ENCODE measurements around the gene SORCS2. TPM values are rescaled to one million over a fixed set of nuclear protein-coding genes. Genes with fewer than 3 reads are reported as not detected.

Gene SORCS2
- total RNA-seq, 1 donor from 2014 or later, result 29.5 TPM

DNA sequence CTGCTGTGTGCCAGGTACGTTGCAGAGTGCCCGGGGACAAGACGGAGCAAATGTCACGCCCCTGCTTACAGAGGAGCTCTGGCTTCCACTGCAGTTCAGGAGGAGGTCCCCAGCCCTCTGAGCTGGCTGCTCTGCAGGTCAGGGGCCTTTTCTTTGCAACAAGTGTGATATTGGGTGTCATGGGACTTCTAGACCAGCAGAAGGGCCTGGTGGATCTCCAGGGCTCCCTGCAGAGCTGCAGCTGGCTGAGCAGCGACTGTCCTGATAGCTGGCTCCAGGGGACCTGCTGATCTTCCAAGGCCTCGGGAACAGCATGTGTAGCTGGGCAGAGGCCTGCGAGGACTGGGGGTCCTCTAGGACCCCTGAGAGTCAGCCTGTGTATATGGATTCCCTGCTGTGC, 120.4 kb downstream of the SORCS2 start:
- H3K27ac Mint-ChIP-seq (ENCODE audit: unreplicated experiment), result no peak overlapping the region
- no peak overlapping the region for H3K4me3 Mint-ChIP-seq (ENCODE audit: unreplicated experiment)
- peaks cover 8% of the 10 kb centered on the region for H3K27me3 Mint-ChIP-seq (ENCODE audit: unreplicated experiment)
- TF ChIP-seq, protein P1, sequence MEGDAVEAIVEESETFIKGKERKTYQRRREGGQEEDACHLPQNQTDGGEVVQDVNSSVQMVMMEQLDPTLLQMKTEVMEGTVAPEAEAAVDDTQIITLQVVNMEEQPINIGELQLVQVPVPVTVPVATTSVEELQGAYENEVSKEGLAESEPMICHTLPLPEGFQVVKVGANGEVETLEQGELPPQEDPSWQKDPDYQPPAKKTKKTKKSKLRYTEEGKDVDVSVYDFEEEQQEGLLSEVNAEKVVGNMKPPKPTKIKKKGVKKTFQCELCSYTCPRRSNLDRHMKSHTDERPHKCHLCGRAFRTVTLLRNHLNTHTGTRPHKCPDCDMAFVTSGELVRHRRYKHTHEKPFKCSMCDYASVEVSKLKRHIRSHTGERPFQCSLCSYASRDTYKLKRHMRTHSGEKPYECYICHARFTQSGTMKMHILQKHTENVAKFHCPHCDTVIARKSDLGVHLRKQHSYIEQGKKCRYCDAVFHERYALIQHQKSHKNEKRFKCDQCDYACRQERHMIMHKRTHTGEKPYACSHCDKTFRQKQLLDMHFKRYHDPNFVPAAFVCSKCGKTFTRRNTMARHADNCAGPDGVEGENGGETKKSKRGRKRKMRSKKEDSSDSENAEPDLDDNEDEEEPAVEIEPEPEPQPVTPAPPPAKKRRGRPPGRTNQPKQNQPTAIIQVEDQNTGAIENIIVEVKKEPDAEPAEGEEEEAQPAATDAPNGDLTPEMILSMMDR (IDR thresholded peaks at IDR 0.05; ENCODE audit: partially characterized antibody, unreplicated experiment), result no peak
- H3K36me3 Mint-ChIP-seq (ENCODE audit: unreplicated experiment), result peaks cover 6% of the 10 kb centered on the region
- DNase-seq, result no peak
- peaks cover 47% of the 10 kb centered on the region for H3K4me1 Mint-ChIP-seq (ENCODE audit: low read depth, unreplicated experiment)
- peaks cover 8% of the 10 kb centered on the region for H3K9me3 Mint-ChIP-seq (ENCODE audit: unreplicated experiment)

DNA sequence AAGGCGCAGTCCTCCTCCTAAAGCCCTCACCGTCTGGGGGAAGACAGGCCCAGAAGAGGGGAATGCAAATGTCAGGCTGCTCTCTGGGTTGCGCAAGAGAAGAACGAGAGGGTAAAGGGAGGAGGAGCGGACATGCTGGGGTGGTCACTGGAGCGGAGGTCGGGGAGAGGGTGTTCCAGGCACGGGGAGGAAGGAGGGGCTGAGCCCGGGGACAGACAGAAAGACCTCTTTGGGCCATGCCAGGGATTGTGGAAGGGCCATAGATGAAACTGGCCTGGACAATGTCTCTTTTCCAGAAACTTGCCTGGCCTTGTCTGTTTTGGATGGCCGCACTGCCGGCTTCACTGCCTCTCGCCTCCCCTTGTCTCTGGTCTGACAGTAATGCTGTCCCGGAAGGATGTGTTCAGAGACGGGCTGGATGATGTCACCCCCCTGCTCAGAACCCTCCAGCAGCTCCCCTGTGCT, 121.0 kb downstream of the SORCS2 start:
- Mint-ChIP-seq H3K27ac (ENCODE audit: unreplicated experiment) (no peak overlapping the region), H3K27me3 (ENCODE audit: unreplicated experiment) (peaks cover 8% of the 10 kb centered on the region), H3K4me1 (ENCODE audit: low read depth, unreplicated experiment) (peaks cover 44% of the 10 kb centered on the region), H3K9me3 (ENCODE audit: unreplicated experiment) (peaks cover 8% of the 10 kb centered on the region), H3K4me3 (ENCODE audit: unreplicated experiment) (no peak overlapping the region), H3K36me3 (ENCODE audit: unreplicated experiment) (peaks cover 7% of the 10 kb centered on the region)
- DNase-seq, result no peak
- TF ChIP-seq, protein P1 (IDR thresholded peaks at IDR 0.05; ENCODE audit: partially characterized antibody, unreplicated experiment), result no peak

DNA sequence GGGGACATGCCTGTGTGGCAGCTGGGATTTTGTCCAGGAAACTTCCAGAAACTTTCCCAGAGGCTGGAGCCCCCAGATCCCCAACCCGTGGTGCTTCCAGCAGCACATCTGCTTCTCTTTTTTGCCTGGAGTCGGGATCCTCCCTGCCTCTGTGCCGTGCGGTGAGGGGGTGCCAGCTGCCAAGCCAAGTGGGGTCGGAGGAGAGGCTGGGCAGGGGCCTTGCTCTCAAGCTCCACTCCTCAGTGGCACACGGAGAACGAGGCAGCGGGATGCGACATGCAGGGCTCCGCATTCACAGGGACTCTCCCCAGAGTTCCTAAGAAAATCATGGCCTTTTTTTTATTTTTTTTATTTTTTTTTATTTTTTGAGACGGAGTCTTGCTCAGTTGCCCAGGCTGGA, 121.7 kb downstream of the SORCS2 start:
- TF ChIP-seq, protein P1 (IDR thresholded peaks at IDR 0.05; ENCODE audit: partially characterized antibody, unreplicated experiment), result no peak
- Mint-ChIP-seq H3K4me1 (ENCODE audit: low read depth, unreplicated experiment) (peaks cover 38% of the 10 kb centered on the region), H3K27ac (ENCODE audit: unreplicated experiment) (no peak overlapping the region), H3K9me3 (ENCODE audit: unreplicated experiment) (peaks cover 10% of the 10 kb centered on the region), H3K36me3 (ENCODE audit: unreplicated experiment) (peaks cover 13% of the 10 kb centered on the region), H3K27me3 (ENCODE audit: unreplicated experiment) (peaks cover 11% of the 10 kb centered on the region), H3K4me3 (ENCODE audit: unreplicated experiment) (no peak overlapping the region)
- DNase-seq, result no peak

DNA sequence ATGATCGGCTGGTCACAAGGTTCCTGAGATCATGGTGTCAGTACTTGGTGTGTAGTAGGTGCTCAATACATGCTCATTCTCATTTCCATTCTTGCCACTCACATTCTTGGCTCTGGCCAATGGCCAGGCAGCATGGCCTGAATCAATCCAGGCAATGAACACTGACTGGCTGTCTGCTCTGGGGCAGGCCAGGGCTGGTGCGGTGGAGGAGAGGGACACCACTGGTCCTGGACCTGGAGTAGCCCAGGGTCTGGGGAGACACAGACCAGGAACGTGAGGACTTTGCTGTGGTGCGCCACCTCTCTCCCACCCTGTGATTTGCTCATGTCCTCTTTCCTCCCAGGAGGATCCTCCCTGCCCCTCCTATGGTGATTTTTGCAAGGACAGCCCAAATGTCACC, 122.9 kb downstream of the SORCS2 start:
- Mint-ChIP-seq H3K27me3 (ENCODE audit: unreplicated experiment) (peaks cover 13% of the 10 kb centered on the region), H3K36me3 (ENCODE audit: unreplicated experiment) (peaks cover 14% of the 10 kb centered on the region), H3K27ac (ENCODE audit: unreplicated experiment) (no peak overlapping the region), H3K4me1 (ENCODE audit: low read depth, unreplicated experiment) (peaks cover 28% of the 10 kb centered on the region), H3K9me3 (ENCODE audit: unreplicated experiment) (peaks cover 12% of the 10 kb centered on the region), H3K4me3 (ENCODE audit: unreplicated experiment) (no peak overlapping the region)
- TF ChIP-seq, protein P1 (IDR thresholded peaks at IDR 0.05; ENCODE audit: partially characterized antibody, unreplicated experiment), result no peak
- DNase-seq, result no peak

GRCh38 chr4:7315935-7316334, 123.6 kb downstream of the SORCS2 start:
- TF ChIP-seq, protein P1 (IDR thresholded peaks at IDR 0.05; ENCODE audit: partially characterized antibody, unreplicated experiment), result no peak
- peaks cover 14% of the 10 kb centered on the region for H3K36me3 Mint-ChIP-seq (ENCODE audit: unreplicated experiment)
- H3K9me3 Mint-ChIP-seq (ENCODE audit: unreplicated experiment), result peaks cover 15% of the 10 kb centered on the region
- H3K4me1 Mint-ChIP-seq (ENCODE audit: low read depth, unreplicated experiment), result peaks cover 26% of the 10 kb centered on the region
- peak overlapping the region; percentile 23 for H3K27ac Mint-ChIP-seq (ENCODE audit: unreplicated experiment)
- H3K27me3 Mint-ChIP-seq (ENCODE audit: unreplicated experiment), result peaks cover 17% of the 10 kb centered on the region
- no peak overlapping the region for H3K4me3 Mint-ChIP-seq (ENCODE audit: unreplicated experiment)
- no peak for DNase-seq
